HCT116 (cell line): ENCODE results near the gene PRKCA. TPM values are rescaled to one million over a fixed set of nuclear protein-coding genes. Genes with fewer than 3 reads are reported as not detected.

Experiments used
- ATAC-seq: fragments of 200-7000 bp; cut with Tn5 transposase; 2 replicates; pipeline ENCODE4 v1.9.1; 2020; ENCODE audit warnings: mild to moderate bottlenecking, moderate library complexity
- BruUV-seq: library from RNA; stranded (reverse); fragments of 400-500 nt; replicated peaks from 2 replicates; lab custom pipeline; 2021; lab: Mats Ljungman, UMichigan
- CTCF ChIA-PET: fragments of 300-600 bp; sonication (Branson Sonifier 250); formaldehyde crosslinking; loops from one replicate; lab custom pipeline; 2021; ENCODE audit warnings: antibody characterized with exemption; lab: Charles Lee
- POLR2A ChIA-PET: fragments of 300-600, 350-600 bp; sonication (Branson Sonifier 250); formaldehyde crosslinking; loops from one replicate; lab custom pipeline; 2021; ENCODE audit warnings: antibody characterized with exemption; lab: Charles Lee
- RAD21 ChIA-PET, 2 experiments: fragments of 300-600 bp; sonication (Branson Sonifier 250); formaldehyde crosslinking; loops; one replicate each; lab custom pipeline; 2023; ENCODE audit warnings: low total read pairs in 2 of 2; ENCODE audit not compliant: uncharacterized antibody in 2 of 2, unreplicated experiment in 2 of 2, low non-redundant PET in 1 of 2; lab: Charles Lee
- DNase-seq: peaks from one replicate; pipeline ENCODE4 v3.0.0-alpha.2; 2010; ENCODE audit warnings: low read depth, low spot score
- H2AFZ ChIP-seq: fragments of 200-600 bp; shearing (Covaris generic), sonication (generic); 2 replicates; pipeline ENCODE4 v1.6.1; 2017; ENCODE audit warnings: low read depth, mixed run types, mixed read lengths, antibody characterized with exemption, low read length; ENCODE audit not compliant: poor library complexity, severe bottlenecking
- H3K27ac ChIP-seq: 2 replicates; pipeline ENCODE4 v1.5.1; 2012; ENCODE audit warnings: low read depth, low read length
- H3K27me3 ChIP-seq: fragments of 200-600 bp; sonication (generic); 2 replicates; pipeline ENCODE4 v1.6.1; 2016; ENCODE audit warnings: mixed run types, low read length, mixed read lengths; ENCODE audit not compliant: insufficient read depth
- H3K36me3 ChIP-seq, 2 experiments: fragments of 200-500 bp in 1 of 2; fragments of 200-600 bp in 1 of 2; sonication (Bioruptor generic) in 1 of 2; sonication (generic) in 1 of 2; 2 replicates each; pipeline versions ENCODE4 v1.5.1 to v1.6.1; 2014 to 2016; ENCODE audit warnings: low read length in 2 of 2, inconsistent platforms in 1 of 2, mixed read lengths in 1 of 2, mixed run types in 1 of 2; ENCODE audit not compliant: insufficient read depth in 2 of 2, control insufficient read depth in 1 of 2
- H3K4me1 ChIP-seq, 2 experiments: fragments of 200-600 bp in 1 of 2; sonication (generic) in 1 of 2; 2 replicates each; pipeline versions ENCODE4 v1.5.1 to v1.6.1; 2012 to 2017; ENCODE audit warnings: low read length in 2 of 2, inconsistent platforms in 1 of 2, mild to moderate bottlenecking in 1 of 2, mixed read lengths in 1 of 2, mixed run types in 1 of 2, moderate library complexity in 1 of 2; ENCODE audit not compliant: insufficient read depth in 2 of 2, control insufficient read depth in 1 of 2
- H3K4me2 ChIP-seq: fragments of 200-600 bp; sonication (generic); 2 replicates; pipeline ENCODE4 v1.6.1; 2017; ENCODE audit warnings: mixed run types, low read length, mixed read lengths
- H3K4me3 ChIP-seq, 2 experiments: fragments of 200-600 bp in 1 of 2; sonication (generic) in 1 of 2; replicated peaks in 1 of 2; 2 replicates each; pipeline ENCODE4 v1.5.1; 2011 to 2016; ENCODE audit warnings: low read length in 2 of 2, control low read depth in 1 of 2, low read depth in 1 of 2, mild to moderate bottlenecking in 1 of 2, mixed read lengths in 1 of 2, mixed run types in 1 of 2
- H3K79me2 ChIP-seq: fragments of 200-600 bp; sonication (generic); 2 replicates; pipeline ENCODE4 v1.6.1; 2017; ENCODE audit warnings: mild to moderate bottlenecking, mixed run types, low read length, moderate library complexity, mixed read lengths; ENCODE audit not compliant: insufficient read depth
- H3K9ac ChIP-seq: fragments of 200-600 bp; sonication (generic); 2 replicates; pipeline ENCODE4 v1.6.1; 2016; ENCODE audit warnings: low read length, mixed read lengths
- H3K9me2 ChIP-seq: fragments of 200-600 bp; sonication (generic), shearing (Covaris generic); 2 replicates; pipeline ENCODE4 v1.6.1; 2017; ENCODE audit warnings: mixed run types, mild to moderate bottlenecking, moderate library complexity; ENCODE audit not compliant: insufficient read depth
- H3K9me3 ChIP-seq, 2 experiments: fragments of 200-500 bp in 1 of 2; fragments of 200-600 bp in 1 of 2; sonication (Bioruptor generic) in 1 of 2; sonication (generic) in 1 of 2; 2 replicates each; pipeline ENCODE4 v1.6.1; 2014 to 2017; ENCODE audit warnings: low read length in 2 of 2, mixed read lengths in 2 of 2, inconsistent platforms in 1 of 2, low read depth in 1 of 2, mild to moderate bottlenecking in 1 of 2, mixed run types in 1 of 2, moderate library complexity in 1 of 2; ENCODE audit not compliant: control insufficient read depth in 1 of 2, insufficient read depth in 1 of 2
- H4K20me1 ChIP-seq: fragments of 200-600 bp; sonication (generic), shearing (Covaris generic); 2 replicates; pipeline ENCODE4 v1.6.1; 2017; ENCODE audit warnings: mixed run types, mild to moderate bottlenecking, moderate library complexity; ENCODE audit not compliant: insufficient read depth
- ATF3 ChIP-seq: IDR thresholded peaks from 2 replicates; pipeline ENCODE4 v1.6.1; 2012
- CBX3 ChIP-seq: IDR thresholded peaks from 2 replicates; pipeline ENCODE4 v1.6.1; 2012; ENCODE audit warnings: low read depth
- ELF1 ChIP-seq: IDR thresholded peaks from 2 replicates; pipeline ENCODE4 v1.6.1; 2012; ENCODE audit warnings: low read depth, borderline replicate concordance
- EZH2phosphoT487 ChIP-seq: fragments of 200-600 bp; IDR thresholded peaks from 2 replicates; pipeline ENCODE4 v1.6.1; 2018; ENCODE audit warnings: antibody characterized with exemption, borderline replicate concordance
- POLR2AphosphoS5 ChIP-seq: IDR thresholded peaks from 2 replicates; pipeline ENCODE4 v1.6.1; 2011; ENCODE audit warnings: mild to moderate bottlenecking, low read depth, low read length, moderate library complexity
- SRF ChIP-seq: IDR thresholded peaks from 2 replicates; pipeline ENCODE4 v1.6.1; 2012; ENCODE audit warnings: low read depth
- YY1 ChIP-seq: IDR thresholded peaks from 2 replicates; pipeline ENCODE4 v1.6.1; 2011; ENCODE audit warnings: low read length, low read depth, moderate library complexity, mild to moderate bottlenecking; ENCODE audit not compliant: insufficient replicate concordance; ENCODE audit errors: extremely low read depth
- ZBTB33 ChIP-seq: IDR thresholded peaks from 2 replicates; pipeline ENCODE4 v1.6.1; 2011; ENCODE audit warnings: mild to moderate bottlenecking, low read length, moderate library complexity; ENCODE audit not compliant: insufficient replicate concordance; ENCODE audit errors: extremely low read depth
- intact Hi-C: fragments of 100-400 bp; cut with micrococcal nuclease; formaldehyde crosslinking; loops from 2 replicates; pipeline ENCODE4 v1.10.0; 2022
- total RNA-seq: library from RNA; stranded (reverse); gene quantifications from one replicate; pipeline ENCODE4 v1.2.1, GENCODE V29; 2021; ENCODE audit not compliant: unreplicated experiment

The PRKCA gene
- total RNA-seq, 1 experiment from 2014 or later = 18.8 TPM

- no peaks in the 10 kb centered on the region for H3K9me2 ChIP-seq
- H2AFZ ChIP-seq = no peak overlapping the region
- no TSS peak for BruUV-seq
- H3K9ac ChIP-seq = 0 out of 2 replicates have a peak overlapping the region, but pooled peaks have one; percentile 2
- POLR2A ChIA-PET = interaction anchor here (1.0 to 2.8 kb wide), 3 partner anchors 41 to 208 kb away, joined by 3 to 10 read pairs (median 3); no protein-coding TSS in a partner anchor
- H4K20me1 ChIP-seq = no peaks in the 10 kb centered on the region
- CTCF ChIA-PET = no interaction called here
- intact Hi-C loops = loop anchor here (5.0 kb wide), 1 partner anchor 44 kb away; no protein-coding TSS in a partner anchor
- H3K9me3 ChIP-seq = no peaks in the 10 kb centered on the region
- H3K4me1 ChIP-seq = peaks cover 46 to 48% of the 10 kb centered on the region in 2 experiments
- H3K79me2 ChIP-seq = no peaks in the 10 kb centered on the region
- H3K27ac ChIP-seq = peak overlapping the region; percentile 64
- TF ChIP-seq CBX3 = no peak
- H3K4me3 ChIP-seq = peak overlapping the region in 1 of 2 experiments; percentile 35; a peak in 2 of 4 replicates
- DNase-seq = no peak
- no peaks in the 10 kb centered on the region for H3K36me3 ChIP-seq
- peak; percentile 3 for ATAC-seq
- H3K27me3 ChIP-seq = peaks cover 5% of the 10 kb centered on the region; the same call in 1 of the 2 replicates
- peak overlapping the region; percentile 73 for H3K4me2 ChIP-seq
- RAD21 ChIA-PET = interaction anchor here (0.7 to 1.0 kb wide), 2 partner anchors 29 to 59 kb away, joined by 3 read pairs; no protein-coding TSS in a partner anchor
Measured at GRCh38 chr17:66507982-66508760, 205.8 kb downstream of the PRKCA start.

- RAD21 ChIA-PET = interaction anchor here (0.7 to 1.0 kb wide), 4 partner anchors 30 to 165 kb away, joined by 3 read pairs; no protein-coding TSS in a partner anchor
- H3K9me2 ChIP-seq = no peaks in the 10 kb centered on the region
- H4K20me1 ChIP-seq = no peaks in the 10 kb centered on the region
- H3K4me3 ChIP-seq = peak overlapping the region in 1 of 2 experiments; percentile 35; a peak in 2 of 4 replicates
- peak; percentile 86 for ATAC-seq
- no peaks in the 10 kb centered on the region for H3K9me3 ChIP-seq
- peak; percentile 90 for DNase-seq
- intact Hi-C loops = loop anchor here (5.0 kb wide), 1 partner anchor 43 kb away; no protein-coding TSS in a partner anchor
- peak overlapping the region; percentile 24 for H3K9ac ChIP-seq
- no peaks in the 10 kb centered on the region for H3K79me2 ChIP-seq
- peaks cover 42 to 46% of the 10 kb centered on the region in 2 experiments for H3K4me1 ChIP-seq
- POLR2A ChIA-PET = interaction anchor here (0.7 to 2.8 kb wide), 6 partner anchors 10 to 209 kb away, joined by 3 to 10 read pairs (median 3); no protein-coding TSS in a partner anchor
- peak overlapping the region; percentile 73 for H3K4me2 ChIP-seq
- CTCF ChIA-PET = interaction anchor here (0.7 to 1.4 kb wide), 2 partner anchors 13 to 42 kb away, joined by 3 to 4 read pairs; no protein-coding TSS in a partner anchor
- H3K36me3 ChIP-seq = no peaks in the 10 kb centered on the region
- H2AFZ ChIP-seq = no peak overlapping the region
- peak overlapping the region; percentile 64 for H3K27ac ChIP-seq
- TSS peak; percentile 35 for BruUV-seq
- peaks cover 5% of the 10 kb centered on the region; the same call in 1 of the 2 replicates for H3K27me3 ChIP-seq
- TF ChIP-seq ELF1 = no peak; the same call in 1 of the 2 replicates
- TF ChIP-seq POLR2AphosphoS5 = peak; percentile 62
- TF ChIP-seq YY1 = peak; percentile 52
- peak; percentile 78 for TF ChIP-seq ATF3
- peak; percentile 67 for TF ChIP-seq ZBTB33
- TF ChIP-seq EZH2phosphoT487 = no peak
- peak; percentile 76; the same call in 1 of the 2 replicates for TF ChIP-seq SRF
Measured at GRCh38 chr17:66508896-66509844, 206.8 kb downstream of the PRKCA start.
